DND-41 (cell line): Measurements from ENCODE around the gene ADCY1.

Source experiments
- EZH2 ChIP-seq: IDR thresholded peaks from 3 replicates; pipeline ENCODE4 v1.6.1; 2012; ENCODE audit warnings: borderline replicate concordance, low read depth, mild to moderate bottlenecking, moderate library complexity, low read length, inconsistent platforms; ENCODE audit not compliant: severe bottlenecking
- TF ChIP-seq, protein P1 (sequence below): IDR thresholded peaks from 2 replicates; pipeline ENCODE4 v1.5.1; 2012; ENCODE audit warnings: borderline replicate concordance, low read length, moderate library complexity, mild to moderate bottlenecking; ENCODE audit not compliant: poor library complexity, severe bottlenecking; ENCODE audit errors: extremely low read depth

- TF ChIP-seq EZH2, result no peak
- TF ChIP-seq, protein P1, sequence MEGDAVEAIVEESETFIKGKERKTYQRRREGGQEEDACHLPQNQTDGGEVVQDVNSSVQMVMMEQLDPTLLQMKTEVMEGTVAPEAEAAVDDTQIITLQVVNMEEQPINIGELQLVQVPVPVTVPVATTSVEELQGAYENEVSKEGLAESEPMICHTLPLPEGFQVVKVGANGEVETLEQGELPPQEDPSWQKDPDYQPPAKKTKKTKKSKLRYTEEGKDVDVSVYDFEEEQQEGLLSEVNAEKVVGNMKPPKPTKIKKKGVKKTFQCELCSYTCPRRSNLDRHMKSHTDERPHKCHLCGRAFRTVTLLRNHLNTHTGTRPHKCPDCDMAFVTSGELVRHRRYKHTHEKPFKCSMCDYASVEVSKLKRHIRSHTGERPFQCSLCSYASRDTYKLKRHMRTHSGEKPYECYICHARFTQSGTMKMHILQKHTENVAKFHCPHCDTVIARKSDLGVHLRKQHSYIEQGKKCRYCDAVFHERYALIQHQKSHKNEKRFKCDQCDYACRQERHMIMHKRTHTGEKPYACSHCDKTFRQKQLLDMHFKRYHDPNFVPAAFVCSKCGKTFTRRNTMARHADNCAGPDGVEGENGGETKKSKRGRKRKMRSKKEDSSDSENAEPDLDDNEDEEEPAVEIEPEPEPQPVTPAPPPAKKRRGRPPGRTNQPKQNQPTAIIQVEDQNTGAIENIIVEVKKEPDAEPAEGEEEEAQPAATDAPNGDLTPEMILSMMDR, result no peak
Observed at GRCh38 chr7:45563941-45564461, 10.2 kb upstream of the ADCY1 start.
